Panc1 (cell line): ENCODE results near the gene NPRL2. TPM values are rescaled to one million over a fixed set of nuclear protein-coding genes. Genes with fewer than 3 reads are reported as not detected.
A peak's percentile ranks its signal among the peaks of the same experiment; 100 is the strongest.

Experiments
- ATAC-seq: fragments of 200-7000 bp; cut with Tn5 transposase; 2 replicates; pipeline ENCODE4 v1.9.1; 2020; ENCODE audit warnings: mild to moderate bottlenecking, moderate library complexity
- BruUV-seq: library from RNA; stranded (reverse); fragments of 400-500 nt; replicated peaks from 2 replicates; lab custom pipeline; 2021; lab: Mats Ljungman, UMichigan
- CTCF ChIA-PET: fragments of 300-600 bp; sonication (Branson Sonifier 250); formaldehyde crosslinking; loops from one replicate; lab custom pipeline; 2022; ENCODE audit warnings: antibody characterized with exemption; lab: Charles Lee
- POLR2A ChIA-PET: fragments of 300-600 bp; sonication (Branson Sonifier 250); formaldehyde crosslinking; loops from one replicate; lab custom pipeline; 2022; ENCODE audit warnings: antibody characterized with exemption; lab: Charles Lee
- DNase-seq: peaks from one replicate; pipeline ENCODE4 v3.0.0-alpha.2; 2010; ENCODE audit warnings: low read depth, low spot score
- H3K27ac ChIP-seq: 2 replicates; pipeline ENCODE4 v1.5.1; 2011; ENCODE audit warnings: mild to moderate bottlenecking, low read length, inconsistent platforms
- H3K27me3 ChIP-seq: fragments of 200-500 bp; sonication (Bioruptor generic); 2 replicates; pipeline ENCODE4 v1.6.0; 2014; ENCODE audit warnings: low read length, inconsistent platforms; ENCODE audit not compliant: control insufficient read depth, insufficient read depth
- H3K36me3 ChIP-seq: fragments of 200-500 bp; sonication (Bioruptor generic); 2 replicates; pipeline ENCODE4 v1.5.1; 2014; ENCODE audit warnings: inconsistent platforms, mild to moderate bottlenecking, low read length, moderate library complexity; ENCODE audit not compliant: control insufficient read depth, insufficient read depth
- H3K4me1 ChIP-seq: 2 replicates; pipeline ENCODE4 v1.5.1; 2011; ENCODE audit warnings: inconsistent platforms, mild to moderate bottlenecking, low read length, moderate library complexity; ENCODE audit not compliant: control insufficient read depth, insufficient read depth
- H3K4me3 ChIP-seq, 2 experiments: 2 replicates each; pipeline ENCODE4 v1.5.1; 2011 to 2012; ENCODE audit warnings: low read depth in 2 of 2, low read length in 2 of 2, mild to moderate bottlenecking in 2 of 2, inconsistent platforms in 1 of 2, moderate library complexity in 1 of 2
- H3K9me3 ChIP-seq: fragments of 200-500 bp; sonication (Bioruptor generic); 2 replicates; pipeline ENCODE4 v1.5.1; 2014; ENCODE audit warnings: low read depth, mild to moderate bottlenecking, inconsistent platforms, low read length, moderate library complexity; ENCODE audit not compliant: control insufficient read depth, insufficient read depth
- POLR2AphosphoS5 ChIP-seq: IDR thresholded peaks from 2 replicates; pipeline ENCODE4 v1.6.1; 2012; ENCODE audit warnings: mild to moderate bottlenecking, low read depth, low read length, moderate library complexity
- REST ChIP-seq, 2 experiments: IDR thresholded peaks; 2 replicates each; pipeline ENCODE4 v1.6.1; 2011 to 2012; ENCODE audit warnings: low read depth in 2 of 2, control low read depth in 1 of 2, low read length in 1 of 2, mild to moderate bottlenecking in 1 of 2, moderate library complexity in 1 of 2; ENCODE audit not compliant: insufficient read depth in 1 of 2
- SIN3A ChIP-seq: IDR thresholded peaks from 2 replicates; pipeline ENCODE4 v1.6.1; 2012; ENCODE audit warnings: low read depth, mild to moderate bottlenecking, low read length, moderate library complexity, borderline replicate concordance; ENCODE audit not compliant: insufficient read depth
- TCF7L2 ChIP-seq: IDR thresholded peaks from 2 replicates; pipeline ENCODE4 v1.6.1; 2011; ENCODE audit warnings: mild to moderate bottlenecking, low read depth, low read length, inconsistent platforms
- in situ Hi-C: cut with HindIII; loops from 2 replicates; pipeline ENCODE4 v1.10.0; 2016; ENCODE audit warnings: low sequenced_read_pairs, low pct_unique_long_range_greater_than_20kb
- intact Hi-C: fragments of 100-400 bp; cut with micrococcal nuclease; formaldehyde crosslinking; loops from one replicate; pipeline ENCODE4 v1.10.0; 2022; ENCODE audit not compliant: unreplicated experiment
- total RNA-seq: library from RNA; stranded (reverse); gene quantifications from one replicate; pipeline ENCODE4 v1.2.1, GENCODE V29; 2021; ENCODE audit not compliant: unreplicated experiment
- TF ChIP-seq, protein P1 (sequence below): fragments of 450-650 bp; IDR thresholded peaks from 2 replicates; pipeline ENCODE4 v1.5.1; 2017; ENCODE audit warnings: mild to moderate bottlenecking

Gene NPRL2
- total RNA-seq, 1 experiment from 2014 or later: 14.6 TPM

- no TSS peak for BruUV-seq
- ATAC-seq (no peak), DNase-seq (no peak)
- ChIA-PET CTCF (interaction anchor here (0.6 to 2.0 kb wide), 2 partner anchors 9 to 14 kb away, joined by 5 to 12 read pairs; no protein-coding TSS in a partner anchor), POLR2A (no interaction called here)
- Histone ChIP-seq H3K27me3 (no peaks in the 10 kb centered on the region), H3K4me3 (peak overlapping the region; percentile 71 to 79), H3K9me3 (no peaks in the 10 kb centered on the region), H3K27ac (no peak overlapping the region), H3K36me3 (no peaks in the 10 kb centered on the region), H3K4me1 (peaks cover 16% of the 10 kb centered on the region)
- in situ Hi-C loops: no loop called here
- TF ChIP-seq POLR2AphosphoS5 (no peak), REST (IDR thresholded peaks at IDR 0.05; ENCODE audit: insufficient read depth in 1 of 2, low read depth in 2 of 2, low read length in 1 of 2) (no peak), SIN3A (no peak), TCF7L2 (no peak)
- TF ChIP-seq, protein P1, sequence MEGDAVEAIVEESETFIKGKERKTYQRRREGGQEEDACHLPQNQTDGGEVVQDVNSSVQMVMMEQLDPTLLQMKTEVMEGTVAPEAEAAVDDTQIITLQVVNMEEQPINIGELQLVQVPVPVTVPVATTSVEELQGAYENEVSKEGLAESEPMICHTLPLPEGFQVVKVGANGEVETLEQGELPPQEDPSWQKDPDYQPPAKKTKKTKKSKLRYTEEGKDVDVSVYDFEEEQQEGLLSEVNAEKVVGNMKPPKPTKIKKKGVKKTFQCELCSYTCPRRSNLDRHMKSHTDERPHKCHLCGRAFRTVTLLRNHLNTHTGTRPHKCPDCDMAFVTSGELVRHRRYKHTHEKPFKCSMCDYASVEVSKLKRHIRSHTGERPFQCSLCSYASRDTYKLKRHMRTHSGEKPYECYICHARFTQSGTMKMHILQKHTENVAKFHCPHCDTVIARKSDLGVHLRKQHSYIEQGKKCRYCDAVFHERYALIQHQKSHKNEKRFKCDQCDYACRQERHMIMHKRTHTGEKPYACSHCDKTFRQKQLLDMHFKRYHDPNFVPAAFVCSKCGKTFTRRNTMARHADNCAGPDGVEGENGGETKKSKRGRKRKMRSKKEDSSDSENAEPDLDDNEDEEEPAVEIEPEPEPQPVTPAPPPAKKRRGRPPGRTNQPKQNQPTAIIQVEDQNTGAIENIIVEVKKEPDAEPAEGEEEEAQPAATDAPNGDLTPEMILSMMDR: no peak
- intact Hi-C loops: no loop called here
Measured at GRCh38 chr3:50356553-50356952, 6.0 kb upstream of the NPRL2 start.

DNA sequence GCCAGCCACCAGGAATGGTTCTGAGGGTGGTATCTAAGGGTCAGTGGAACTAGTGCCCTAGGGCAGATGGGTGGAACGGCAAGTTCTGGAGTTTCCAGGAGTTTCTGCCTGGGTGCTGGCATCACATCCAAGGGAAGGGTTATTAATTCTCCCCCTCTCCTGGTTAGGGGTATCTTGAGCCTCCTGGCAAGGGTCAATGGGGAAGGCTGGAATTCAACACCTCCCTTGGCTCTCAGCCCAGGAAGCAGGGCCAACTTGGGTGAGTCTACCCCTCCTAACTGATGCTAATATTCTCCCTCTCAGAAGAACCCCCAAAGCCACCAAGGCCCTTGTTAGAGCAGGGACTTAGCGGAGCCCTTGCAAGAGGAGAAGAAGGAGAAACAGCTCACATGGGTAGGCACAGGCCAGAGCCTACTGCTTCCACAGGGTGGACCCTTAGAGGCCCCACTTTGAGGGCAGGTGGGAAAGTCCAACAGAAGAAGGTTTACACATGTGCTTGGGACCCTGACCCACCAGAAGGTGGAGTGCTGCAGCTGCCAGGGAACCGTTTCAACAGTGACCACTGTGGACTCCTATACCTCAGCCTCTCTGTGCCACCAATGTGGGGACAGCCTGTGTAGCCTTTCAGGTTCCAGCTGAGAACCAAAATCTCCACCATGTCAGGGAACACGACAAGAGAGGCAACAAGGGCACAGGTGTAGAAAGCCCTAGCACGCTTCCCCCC, 5.4 kb upstream of the NPRL2 start:
- CTCF ChIA-PET: interaction anchor here (2.0 kb wide), 1 partner anchor 8 kb away, joined by 5 read pairs; no protein-coding TSS in a partner anchor
- POLR2A ChIA-PET: no interaction called here
- no peak overlapping the region for H3K27ac ChIP-seq
- TF ChIP-seq SIN3A (no peak), REST (IDR thresholded peaks at IDR 0.05; ENCODE audit: insufficient read depth in 1 of 2, low read depth in 2 of 2, low read length in 1 of 2) (no peak), POLR2AphosphoS5 (no peak), TCF7L2 (no peak)
- TF ChIP-seq, protein P1: no peak; the same call in 1 of the 2 replicates
- no peaks in the 10 kb centered on the region for H3K36me3 ChIP-seq
- DNase-seq (no peak), ATAC-seq (no peak)
- H3K4me1 ChIP-seq: peaks cover 17% of the 10 kb centered on the region
- no peak overlapping the region; a peak in 2 of 4 replicates for H3K4me3 ChIP-seq
- intact Hi-C loops: no loop called here
- no peaks in the 10 kb centered on the region for H3K9me3 ChIP-seq
- BruUV-seq: no TSS peak
- in situ Hi-C loops: no loop called here
- no peaks in the 10 kb centered on the region for H3K27me3 ChIP-seq
